Pulmonary artery endothelial cell (primary cell): ENCODE results near the gene RAB1A. TPM values are rescaled to one million over a fixed set of nuclear protein-coding genes. Genes with fewer than 3 reads are reported as not detected.
"Not testable (repeated sequence)": the region's sequence is repeated elsewhere in the genome, so short reads cannot be mapped to it uniquely, and the experiment has no call there.

Source experiments
- DNase-seq: peaks from one replicate; pipeline ENCODE4 v3.0.0-alpha.2; 2011; ENCODE audit warnings: low read depth, low spot score
- total RNA-seq: library from RNA; depleted of rRNA; stranded (reverse); fragments of >200 nt; gene quantifications from 2 replicates; pipeline ENCODE4 v1.2.3, GENCODE V29; 2014

The RAB1A gene
- total RNA-seq, 1 donor from 2014 or later, result 122 TPM

- no peak for DNase-seq
Observed at GRCh38 chr2:65136253-65136652, 6.3 kb upstream of the RAB1A start.

- DNase-seq, result no peak
Observed at GRCh38 chr2:65134158-65134557, 4.3 kb upstream of the RAB1A start.

- no peak for DNase-seq
Observed at GRCh38 chr2:65133626-65134025, 3.7 kb upstream of the RAB1A start.

- DNase-seq, result not testable (repeated sequence)
Observed at GRCh38 chr2:65132930-65133329, 3.0 kb upstream of the RAB1A start.

- no peak for DNase-seq
Observed at GRCh38 chr2:65130664-65131175, 814 bp upstream of the RAB1A start.

GRCh38 chr2:65129286-65129825, 550 bp downstream of the RAB1A start:
- DNase-seq, result no peak

GRCh38 chr2:65128297-65129190, 1.4 kb downstream of the RAB1A start:
- DNase-seq, result no peak

GRCh38 chr2:65125457-65125856, 4.4 kb downstream of the RAB1A start:
- not testable (repeated sequence) for DNase-seq

GRCh38 chr2:65122313-65122712, 7.6 kb downstream of the RAB1A start:
- no peak for DNase-seq

- DNase-seq, result no peak
Observed at GRCh38 chr2:65120990-65121693, 8.8 kb downstream of the RAB1A start.

GRCh38 chr2:65116645-65117044, 13.3 kb downstream of the RAB1A start:
- no peak for DNase-seq

- no peak for DNase-seq
Observed at GRCh38 chr2:65114921-65115320, 15.0 kb downstream of the RAB1A start.

- no peak for DNase-seq
Observed at GRCh38 chr2:65113816-65114215, 16.1 kb downstream of the RAB1A start.

- DNase-seq, result no peak
Observed at GRCh38 chr2:65113229-65113628, 16.7 kb downstream of the RAB1A start.

- no peak for DNase-seq
Observed at GRCh38 chr2:65112633-65113032, 17.3 kb downstream of the RAB1A start.

GRCh38 chr2:65108780-65109179, 21.1 kb downstream of the RAB1A start:
- no peak for DNase-seq

- DNase-seq, result no peak
Observed at GRCh38 chr2:65107530-65107929, 22.4 kb downstream of the RAB1A start.

- no peak for DNase-seq
Observed at GRCh38 chr2:65103013-65103715, 26.7 kb downstream of the RAB1A start.

GRCh38 chr2:65101071-65101470, 28.8 kb downstream of the RAB1A start:
- DNase-seq, result no peak

GRCh38 chr2:65098741-65099140, 31.2 kb downstream of the RAB1A start:
- DNase-seq, result no peak

GRCh38 chr2:65097844-65098243, 32.1 kb downstream of the RAB1A start:
- DNase-seq, result no peak

GRCh38 chr2:65096948-65097347, 33.0 kb downstream of the RAB1A start:
- DNase-seq, result no peak
